HCT116 (cell line): ENCODE results near the gene COA7. TPM values are rescaled to one million over a fixed set of nuclear protein-coding genes. Genes with fewer than 3 reads are reported as not detected.

Experiments used
- ATAC-seq: fragments of 200-7000 bp; cut with Tn5 transposase; 2 replicates; pipeline ENCODE4 v1.9.1; 2020; ENCODE audit warnings: mild to moderate bottlenecking, moderate library complexity
- BruUV-seq: library from RNA; stranded (reverse); fragments of 400-500 nt; replicated peaks from 2 replicates; lab custom pipeline; 2021; lab: Mats Ljungman, UMichigan
- CTCF ChIA-PET: fragments of 300-600 bp; sonication (Branson Sonifier 250); formaldehyde crosslinking; loops from one replicate; lab custom pipeline; 2021; ENCODE audit warnings: antibody characterized with exemption; lab: Charles Lee
- POLR2A ChIA-PET: fragments of 300-600, 350-600 bp; sonication (Branson Sonifier 250); formaldehyde crosslinking; loops from one replicate; lab custom pipeline; 2021; ENCODE audit warnings: antibody characterized with exemption; lab: Charles Lee
- RAD21 ChIA-PET, 2 experiments: fragments of 300-600 bp; sonication (Branson Sonifier 250); formaldehyde crosslinking; loops; one replicate each; lab custom pipeline; 2023; ENCODE audit warnings: low total read pairs in 2 of 2; ENCODE audit not compliant: uncharacterized antibody in 2 of 2, unreplicated experiment in 2 of 2, low non-redundant PET in 1 of 2; lab: Charles Lee
- DNase-seq: peaks from one replicate; pipeline ENCODE4 v3.0.0-alpha.2; 2010; ENCODE audit warnings: low read depth, low spot score
- H2AFZ ChIP-seq: fragments of 200-600 bp; shearing (Covaris generic), sonication (generic); 2 replicates; pipeline ENCODE4 v1.6.1; 2017; ENCODE audit warnings: low read depth, mixed run types, mixed read lengths, antibody characterized with exemption, low read length; ENCODE audit not compliant: poor library complexity, severe bottlenecking
- H3K27ac ChIP-seq: 2 replicates; pipeline ENCODE4 v1.5.1; 2012; ENCODE audit warnings: low read depth, low read length
- H3K27me3 ChIP-seq: fragments of 200-600 bp; sonication (generic); 2 replicates; pipeline ENCODE4 v1.6.1; 2016; ENCODE audit warnings: mixed run types, low read length, mixed read lengths; ENCODE audit not compliant: insufficient read depth
- H3K36me3 ChIP-seq, 2 experiments: fragments of 200-500 bp in 1 of 2; fragments of 200-600 bp in 1 of 2; sonication (Bioruptor generic) in 1 of 2; sonication (generic) in 1 of 2; 2 replicates each; pipeline versions ENCODE4 v1.5.1 to v1.6.1; 2014 to 2016; ENCODE audit warnings: low read length in 2 of 2, inconsistent platforms in 1 of 2, mixed read lengths in 1 of 2, mixed run types in 1 of 2; ENCODE audit not compliant: insufficient read depth in 2 of 2, control insufficient read depth in 1 of 2
- H3K4me1 ChIP-seq, 2 experiments: fragments of 200-600 bp in 1 of 2; sonication (generic) in 1 of 2; 2 replicates each; pipeline versions ENCODE4 v1.5.1 to v1.6.1; 2012 to 2017; ENCODE audit warnings: low read length in 2 of 2, inconsistent platforms in 1 of 2, mild to moderate bottlenecking in 1 of 2, mixed read lengths in 1 of 2, mixed run types in 1 of 2, moderate library complexity in 1 of 2; ENCODE audit not compliant: insufficient read depth in 2 of 2, control insufficient read depth in 1 of 2
- H3K4me2 ChIP-seq: fragments of 200-600 bp; sonication (generic); 2 replicates; pipeline ENCODE4 v1.6.1; 2017; ENCODE audit warnings: mixed run types, low read length, mixed read lengths
- H3K4me3 ChIP-seq, 2 experiments: fragments of 200-600 bp in 1 of 2; sonication (generic) in 1 of 2; replicated peaks in 1 of 2; 2 replicates each; pipeline ENCODE4 v1.5.1; 2011 to 2016; ENCODE audit warnings: low read length in 2 of 2, control low read depth in 1 of 2, low read depth in 1 of 2, mild to moderate bottlenecking in 1 of 2, mixed read lengths in 1 of 2, mixed run types in 1 of 2
- H3K79me2 ChIP-seq: fragments of 200-600 bp; sonication (generic); 2 replicates; pipeline ENCODE4 v1.6.1; 2017; ENCODE audit warnings: mild to moderate bottlenecking, mixed run types, low read length, moderate library complexity, mixed read lengths; ENCODE audit not compliant: insufficient read depth
- H3K9ac ChIP-seq: fragments of 200-600 bp; sonication (generic); 2 replicates; pipeline ENCODE4 v1.6.1; 2016; ENCODE audit warnings: low read length, mixed read lengths
- H3K9me2 ChIP-seq: fragments of 200-600 bp; sonication (generic), shearing (Covaris generic); 2 replicates; pipeline ENCODE4 v1.6.1; 2017; ENCODE audit warnings: mixed run types, mild to moderate bottlenecking, moderate library complexity; ENCODE audit not compliant: insufficient read depth
- H3K9me3 ChIP-seq, 2 experiments: fragments of 200-500 bp in 1 of 2; fragments of 200-600 bp in 1 of 2; sonication (Bioruptor generic) in 1 of 2; sonication (generic) in 1 of 2; 2 replicates each; pipeline ENCODE4 v1.6.1; 2014 to 2017; ENCODE audit warnings: low read length in 2 of 2, mixed read lengths in 2 of 2, inconsistent platforms in 1 of 2, low read depth in 1 of 2, mild to moderate bottlenecking in 1 of 2, mixed run types in 1 of 2, moderate library complexity in 1 of 2; ENCODE audit not compliant: control insufficient read depth in 1 of 2, insufficient read depth in 1 of 2
- H4K20me1 ChIP-seq: fragments of 200-600 bp; sonication (generic), shearing (Covaris generic); 2 replicates; pipeline ENCODE4 v1.6.1; 2017; ENCODE audit warnings: mixed run types, mild to moderate bottlenecking, moderate library complexity; ENCODE audit not compliant: insufficient read depth
- ATF3 ChIP-seq: IDR thresholded peaks from 2 replicates; pipeline ENCODE4 v1.6.1; 2012
- CBX3 ChIP-seq: IDR thresholded peaks from 2 replicates; pipeline ENCODE4 v1.6.1; 2012; ENCODE audit warnings: low read depth
- CEBPB ChIP-seq: IDR thresholded peaks from 2 replicates; pipeline ENCODE4 v1.6.1; 2012; ENCODE audit warnings: low read depth
- EGR1 ChIP-seq: IDR thresholded peaks from 2 replicates; pipeline ENCODE4 v1.6.1; 2012; ENCODE audit warnings: low read depth
- EZH2 ChIP-seq: fragments of 200-600 bp; sonication (generic); IDR thresholded peaks from 2 replicates; pipeline ENCODE4 v1.6.1; 2017; ENCODE audit warnings: antibody characterized with exemption, mixed run types
- EZH2phosphoT487 ChIP-seq: fragments of 200-600 bp; IDR thresholded peaks from 2 replicates; pipeline ENCODE4 v1.6.1; 2018; ENCODE audit warnings: antibody characterized with exemption, borderline replicate concordance
- FOSL1 ChIP-seq: IDR thresholded peaks from 2 replicates; pipeline ENCODE4 v1.6.1; 2012; ENCODE audit warnings: low read depth
- JUND ChIP-seq: IDR thresholded peaks from 2 replicates; pipeline ENCODE4 v1.6.1; 2012
- MAX ChIP-seq: IDR thresholded peaks from 2 replicates; pipeline ENCODE4 v1.6.1; 2012
- POLR2A ChIP-seq: IDR thresholded peaks from 2 replicates; pipeline ENCODE4 v1.7.0; 2011; ENCODE audit warnings: borderline replicate concordance; ENCODE audit not compliant: insufficient read depth, insufficient read length; ENCODE audit errors: extremely low read depth
- POLR2AphosphoS5 ChIP-seq: IDR thresholded peaks from 2 replicates; pipeline ENCODE4 v1.6.1; 2011; ENCODE audit warnings: mild to moderate bottlenecking, low read depth, low read length, moderate library complexity
- REST ChIP-seq: IDR thresholded peaks from 2 replicates; pipeline ENCODE4 v1.6.1; 2012; ENCODE audit warnings: low read depth
- SP1 ChIP-seq: IDR thresholded peaks from 2 replicates; pipeline ENCODE4 v1.6.1; 2012; ENCODE audit warnings: low read depth
- SRF ChIP-seq: IDR thresholded peaks from 2 replicates; pipeline ENCODE4 v1.6.1; 2012; ENCODE audit warnings: low read depth
- YY1 ChIP-seq: IDR thresholded peaks from 2 replicates; pipeline ENCODE4 v1.6.1; 2011; ENCODE audit warnings: low read length, low read depth, moderate library complexity, mild to moderate bottlenecking; ENCODE audit not compliant: insufficient replicate concordance; ENCODE audit errors: extremely low read depth
- ZFX ChIP-seq: fragments of 450-650 bp; IDR thresholded peaks from 2 replicates; pipeline ENCODE4 v1.6.1; 2017
- ZNF274 ChIP-seq: fragments of 200-500 bp; sonication (Bioruptor generic); IDR thresholded peaks from 2 replicates; pipeline ENCODE4 v1.6.1; 2014; ENCODE audit warnings: mild to moderate bottlenecking, low read depth, low read length, inconsistent platforms
- intact Hi-C: fragments of 100-400 bp; cut with micrococcal nuclease; formaldehyde crosslinking; loops from 2 replicates; pipeline ENCODE4 v1.10.0; 2022
- total RNA-seq: library from RNA; stranded (reverse); gene quantifications from one replicate; pipeline ENCODE4 v1.2.1, GENCODE V29; 2021; ENCODE audit not compliant: unreplicated experiment
- TF ChIP-seq, protein P1 (sequence below): IDR thresholded peaks from 2 replicates; pipeline ENCODE4 v1.6.1; 2011; ENCODE audit warnings: mild to moderate bottlenecking, low read length, moderate library complexity; ENCODE audit not compliant: insufficient replicate concordance; ENCODE audit errors: extremely low read depth

The COA7 gene
- total RNA-seq, 1 experiment from 2014 or later: 43.6 TPM

- Histone ChIP-seq H3K4me2 (no peak overlapping the region), H3K4me1 (peaks cover 0 to 5% of the 10 kb centered on the region in 2 experiments; a peak in 1 of 4 replicates), H3K9me3 (no peaks in the 10 kb centered on the region), H3K27me3 (no peaks in the 10 kb centered on the region), H3K9me2 (no peaks in the 10 kb centered on the region), H3K79me2 (no peaks in the 10 kb centered on the region), H3K4me3 (no peak overlapping the region), H3K36me3 (no peaks in the 10 kb centered on the region), H2AFZ (peak overlapping the region; percentile 12), H3K27ac (no peak overlapping the region), H3K9ac (no peak overlapping the region), H4K20me1 (no peaks in the 10 kb centered on the region)
- ATAC-seq (no peak), DNase-seq (no peak)
- intact Hi-C loops: no loop called here
- no TSS peak for BruUV-seq
- ChIA-PET RAD21 (no interaction called here), POLR2A (interaction anchor here (0.6 kb wide), 1 partner anchor 29 kb away, joined by 3 read pairs; no protein-coding TSS in a partner anchor), CTCF (no interaction called here)
- TF ChIP-seq SRF (no peak), ZFX (no peak), MAX (no peak), EZH2phosphoT487 (no peak), POLR2AphosphoS5 (no peak), ZNF274 (no peak), REST (no peak), SP1 (no peak), EZH2 (no peak), YY1 (no peak), CEBPB (no peak), EGR1 (no peak), ATF3 (no peak), FOSL1 (no peak), POLR2A (no peak), CBX3 (no peak), JUND (no peak)
- TF ChIP-seq, protein P1, sequence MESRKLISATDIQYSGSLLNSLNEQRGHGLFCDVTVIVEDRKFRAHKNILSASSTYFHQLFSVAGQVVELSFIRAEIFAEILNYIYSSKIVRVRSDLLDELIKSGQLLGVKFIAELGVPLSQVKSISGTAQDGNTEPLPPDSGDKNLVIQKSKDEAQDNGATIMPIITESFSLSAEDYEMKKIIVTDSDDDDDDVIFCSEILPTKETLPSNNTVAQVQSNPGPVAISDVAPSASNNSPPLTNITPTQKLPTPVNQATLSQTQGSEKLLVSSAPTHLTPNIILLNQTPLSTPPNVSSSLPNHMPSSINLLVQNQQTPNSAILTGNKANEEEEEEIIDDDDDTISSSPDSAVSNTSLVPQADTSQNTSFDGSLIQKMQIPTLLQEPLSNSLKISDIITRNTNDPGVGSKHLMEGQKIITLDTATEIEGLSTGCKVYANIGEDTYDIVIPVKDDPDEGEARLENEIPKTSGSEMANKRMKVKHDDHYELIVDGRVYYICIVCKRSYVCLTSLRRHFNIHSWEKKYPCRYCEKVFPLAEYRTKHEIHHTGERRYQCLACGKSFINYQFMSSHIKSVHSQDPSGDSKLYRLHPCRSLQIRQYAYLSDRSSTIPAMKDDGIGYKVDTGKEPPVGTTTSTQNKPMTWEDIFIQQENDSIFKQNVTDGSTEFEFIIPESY: no peak
Observed at GRCh38 chr1:52635321-52636089, 62.6 kb downstream of the COA7 start.
